OCI-LY1 (cell line): ENCODE data around the gene TASOR2.

Experiments used
- H2AFZ ChIP-seq: fragments of 200-600 bp; sonication (generic), shearing (Covaris generic); 2 replicates; pipeline ENCODE4 v1.6.0; 2014; ENCODE audit warnings: antibody characterized with exemption, mild to moderate bottlenecking, low read length
- H3F3A ChIP-seq: fragments of 200-600 bp; sonication (generic), shearing (Covaris generic); 2 replicates; pipeline ENCODE4 v1.6.0; 2014; ENCODE audit warnings: mild to moderate bottlenecking, antibody characterized with exemption, low read length, moderate library complexity; ENCODE audit not compliant: insufficient read depth
- H3K27ac ChIP-seq: fragments of 200-600 bp; sonication (generic); 2 replicates; pipeline ENCODE4 v1.5.1; 2014; ENCODE audit warnings: low read length, mixed run types, mild to moderate bottlenecking, low read depth; ENCODE audit not compliant: poor library complexity, severe bottlenecking
- H3K27me3 ChIP-seq: fragments of 200-600 bp; sonication (generic); 2 replicates; pipeline ENCODE4 v1.6.0; 2014; ENCODE audit warnings: antibody characterized with exemption, mild to moderate bottlenecking, low read length, moderate library complexity; ENCODE audit not compliant: insufficient read depth
- H3K36me3 ChIP-seq: fragments of 200-600 bp; sonication (generic); 2 replicates; pipeline ENCODE4 v1.6.1; 2014; ENCODE audit warnings: mild to moderate bottlenecking, antibody characterized with exemption, low read length, moderate library complexity, mixed read lengths; ENCODE audit not compliant: insufficient read depth
- H3K4me1 ChIP-seq: fragments of 200-600 bp; sonication (generic); 2 replicates; pipeline ENCODE4 v1.5.1; 2014; ENCODE audit warnings: mild to moderate bottlenecking, low read length, moderate library complexity; ENCODE audit not compliant: insufficient read depth, severe bottlenecking
- H3K4me2 ChIP-seq: fragments of 200-600 bp; sonication (generic), shearing (Covaris generic); 2 replicates; pipeline ENCODE4 v1.6.1; 2014; ENCODE audit warnings: low read length
- H3K4me3 ChIP-seq: fragments of 200-600 bp; sonication (generic); 2 replicates; pipeline ENCODE4 v1.5.1; 2014; ENCODE audit warnings: low read length, low read depth, mild to moderate bottlenecking, mixed read lengths; ENCODE audit not compliant: poor library complexity, severe bottlenecking
- H3K79me2 ChIP-seq: fragments of 200-600 bp; shearing (Covaris generic); 2 replicates; pipeline ENCODE4 v1.6.1; 2016; ENCODE audit warnings: mixed run types, low read length, mixed read lengths; ENCODE audit not compliant: insufficient read depth
- H3K9ac ChIP-seq: fragments of 200-600 bp; sonication (generic), shearing (Covaris generic); 2 replicates; pipeline ENCODE4 v1.6.1; 2014; ENCODE audit warnings: mild to moderate bottlenecking, low read length, mixed read lengths
- H3K9me2 ChIP-seq: fragments of 200-600 bp; sonication (generic), shearing (Covaris generic); 2 replicates; pipeline ENCODE4 v1.6.1; 2014; ENCODE audit warnings: low read depth, mild to moderate bottlenecking, low read length, mixed read lengths
- H3K9me3 ChIP-seq: fragments of 200-600 bp; shearing (Covaris generic); 2 replicates; pipeline ENCODE4 v1.6.1; 2014; ENCODE audit warnings: low read length, mixed read lengths
- H4K20me1 ChIP-seq: fragments of 200-600 bp; sonication (generic), shearing (Covaris generic); 2 replicates; pipeline ENCODE4 v1.6.0; 2016; ENCODE audit warnings: mild to moderate bottlenecking, low read length; ENCODE audit not compliant: insufficient read depth
- EZH2 ChIP-seq: fragments of 200-600 bp; sonication (generic), shearing (Covaris generic); IDR thresholded peaks from 2 replicates; pipeline ENCODE4 v1.8.0; 2017; ENCODE audit warnings: borderline replicate concordance, mixed run types, mild to moderate bottlenecking, antibody characterized with exemption, low read length, moderate library complexity, mixed read lengths
- TF ChIP-seq, protein P1 (sequence below): fragments of 200-600 bp; sonication (generic), shearing (Covaris generic); IDR thresholded peaks from 2 replicates; pipeline ENCODE4 v1.5.1; 2017; ENCODE audit warnings: mild to moderate bottlenecking, antibody characterized with exemption, low read length, moderate library complexity, mixed read lengths

The TASOR2 gene

DNA sequence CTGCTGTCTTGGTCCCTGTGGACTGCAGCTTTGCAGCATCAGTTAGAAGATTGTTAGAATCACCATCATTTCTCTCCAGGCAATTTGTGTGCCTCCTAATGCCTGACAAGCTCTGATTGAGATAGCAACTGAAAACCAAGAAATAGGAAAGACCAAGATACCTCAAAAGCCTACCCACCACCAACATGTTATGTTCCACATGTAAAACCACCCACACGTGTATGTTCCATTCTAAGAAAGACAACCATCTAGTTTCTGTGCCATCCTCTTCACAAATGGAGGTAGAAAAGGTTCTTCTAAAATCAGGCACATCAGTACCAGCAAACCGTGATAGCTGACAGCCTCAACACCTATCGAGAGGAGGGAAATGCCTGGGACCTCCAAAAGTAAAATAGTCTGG, 46.9 kb downstream of the TASOR2 start:
- peaks cover 68% of the 10 kb centered on the region for H3K36me3 ChIP-seq
- H3K4me2 ChIP-seq, result no peak overlapping the region
- no peaks in the 10 kb centered on the region for H4K20me1 ChIP-seq
- no peaks in the 10 kb centered on the region for H3K4me1 ChIP-seq
- no peaks in the 10 kb centered on the region for H3K79me2 ChIP-seq
- H3K9me3 ChIP-seq, result no peaks in the 10 kb centered on the region
- H3K9ac ChIP-seq, result no peak overlapping the region
- H3K4me3 ChIP-seq, result no peak overlapping the region
- H3K27me3 ChIP-seq, result no peaks in the 10 kb centered on the region
- H3K27ac ChIP-seq, result no peak overlapping the region
- no peak overlapping the region for H2AFZ ChIP-seq
- H3F3A ChIP-seq, result no peaks in the 10 kb centered on the region
- TF ChIP-seq, protein P1, sequence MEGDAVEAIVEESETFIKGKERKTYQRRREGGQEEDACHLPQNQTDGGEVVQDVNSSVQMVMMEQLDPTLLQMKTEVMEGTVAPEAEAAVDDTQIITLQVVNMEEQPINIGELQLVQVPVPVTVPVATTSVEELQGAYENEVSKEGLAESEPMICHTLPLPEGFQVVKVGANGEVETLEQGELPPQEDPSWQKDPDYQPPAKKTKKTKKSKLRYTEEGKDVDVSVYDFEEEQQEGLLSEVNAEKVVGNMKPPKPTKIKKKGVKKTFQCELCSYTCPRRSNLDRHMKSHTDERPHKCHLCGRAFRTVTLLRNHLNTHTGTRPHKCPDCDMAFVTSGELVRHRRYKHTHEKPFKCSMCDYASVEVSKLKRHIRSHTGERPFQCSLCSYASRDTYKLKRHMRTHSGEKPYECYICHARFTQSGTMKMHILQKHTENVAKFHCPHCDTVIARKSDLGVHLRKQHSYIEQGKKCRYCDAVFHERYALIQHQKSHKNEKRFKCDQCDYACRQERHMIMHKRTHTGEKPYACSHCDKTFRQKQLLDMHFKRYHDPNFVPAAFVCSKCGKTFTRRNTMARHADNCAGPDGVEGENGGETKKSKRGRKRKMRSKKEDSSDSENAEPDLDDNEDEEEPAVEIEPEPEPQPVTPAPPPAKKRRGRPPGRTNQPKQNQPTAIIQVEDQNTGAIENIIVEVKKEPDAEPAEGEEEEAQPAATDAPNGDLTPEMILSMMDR, result no peak
- TF ChIP-seq EZH2, result no peak
- H3K9me2 ChIP-seq, result no peaks in the 10 kb centered on the region

DNA sequence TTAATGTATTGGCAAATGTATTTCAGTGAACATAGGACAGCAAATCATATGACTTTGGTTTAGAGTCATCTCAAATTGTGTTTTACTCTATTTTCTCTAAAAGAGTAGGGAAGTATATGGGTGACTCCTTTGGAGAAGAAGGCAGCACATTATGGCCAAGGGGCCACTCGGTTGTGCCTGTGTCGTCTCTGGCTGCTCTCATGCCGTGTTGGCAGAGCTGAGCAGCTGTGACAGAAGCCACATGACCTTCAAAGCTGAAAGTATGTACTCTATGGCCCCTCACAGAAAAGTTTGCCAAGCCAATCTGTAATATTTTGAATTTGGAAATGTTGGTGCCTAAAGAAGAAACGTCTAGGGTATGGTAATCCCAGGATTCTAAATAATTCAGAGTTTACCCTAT, 47.5 kb downstream of the TASOR2 start:
- H3K4me3 ChIP-seq, result no peak overlapping the region
- H3K9me3 ChIP-seq, result no peaks in the 10 kb centered on the region
- no peak overlapping the region for H3K9ac ChIP-seq
- no peaks in the 10 kb centered on the region for H4K20me1 ChIP-seq
- H3K27ac ChIP-seq, result no peak overlapping the region
- H3K36me3 ChIP-seq, result peaks cover 67% of the 10 kb centered on the region
- H3K4me1 ChIP-seq, result no peaks in the 10 kb centered on the region
- H3F3A ChIP-seq, result no peaks in the 10 kb centered on the region
- no peaks in the 10 kb centered on the region for H3K79me2 ChIP-seq
- no peaks in the 10 kb centered on the region for H3K9me2 ChIP-seq
- H3K27me3 ChIP-seq, result no peaks in the 10 kb centered on the region
- H2AFZ ChIP-seq, result no peak overlapping the region
- no peak overlapping the region for H3K4me2 ChIP-seq
- TF ChIP-seq, protein P1, result no peak
- TF ChIP-seq EZH2, result no peak
